H9 (cell line): ENCODE measurements around the gene IL1R2. TPM values are rescaled to one million over a fixed set of nuclear protein-coding genes. Genes with fewer than 3 reads are reported as not detected.

ENCODE experiments used
- DNase-seq: peaks from one replicate; pipeline ENCODE4 v3.0.0-alpha.2; 2017
- H2AFZ ChIP-seq: one replicate; pipeline ENCODE4 v1.6.1; 2013; ENCODE audit warnings: mild to moderate bottlenecking, low read length, control low read depth, moderate library complexity
- H2AK5ac ChIP-seq: 2 replicates; pipeline ENCODE4 v1.6.1; 2013; ENCODE audit warnings: low read length, control low read depth, mixed read lengths; ENCODE audit not compliant: insufficient read length
- H2BK120ac ChIP-seq: one replicate; pipeline ENCODE4 v1.6.1; 2013; ENCODE audit warnings: low read depth, mild to moderate bottlenecking, low read length, control low read depth, inconsistent platforms; ENCODE audit not compliant: poor library complexity, severe bottlenecking
- H2BK12ac ChIP-seq: 2 replicates; pipeline ENCODE4 v1.6.1; 2013; ENCODE audit warnings: low read length, control low read depth, mixed read lengths, low read depth; ENCODE audit not compliant: insufficient read length
- H2BK15ac ChIP-seq: 2 replicates; pipeline ENCODE4 v1.6.1; 2013; ENCODE audit warnings: low read depth, low read length, control low read depth
- H2BK20ac ChIP-seq: one replicate; pipeline ENCODE4 v1.6.1; 2013; ENCODE audit warnings: low read depth, mild to moderate bottlenecking, low read length, control low read depth, inconsistent platforms; ENCODE audit not compliant: poor library complexity, severe bottlenecking
- H2BK5ac ChIP-seq: 2 replicates; pipeline ENCODE4 v1.6.1; 2013; ENCODE audit warnings: low read length, control low read depth, mixed read lengths; ENCODE audit not compliant: insufficient read length
- H3K14ac ChIP-seq: 2 replicates; pipeline ENCODE4 v1.6.1; 2013; ENCODE audit warnings: low read length, control low read depth; ENCODE audit not compliant: insufficient read depth
- H3K18ac ChIP-seq: 2 replicates; pipeline ENCODE4 v1.6.1; 2013; ENCODE audit warnings: low read depth, mild to moderate bottlenecking, mixed read lengths, low read length, control low read depth; ENCODE audit not compliant: insufficient read length
- H3K23ac ChIP-seq: 2 replicates; pipeline ENCODE4 v1.6.1; 2013; ENCODE audit warnings: low read length, control low read depth, mixed read lengths, low read depth; ENCODE audit not compliant: insufficient read length
- H3K23me2 ChIP-seq: 2 replicates; pipeline ENCODE4 v1.6.1; 2013; ENCODE audit warnings: low read depth, mild to moderate bottlenecking, mixed read lengths, low read length, control low read depth; ENCODE audit not compliant: insufficient read length, poor library complexity, severe bottlenecking
- H3K27ac ChIP-seq: 2 replicates; pipeline ENCODE4 v1.5.1; 2013; ENCODE audit warnings: low read length, control low read depth, mixed read lengths, low read depth; ENCODE audit not compliant: insufficient read length
- H3K27me3 ChIP-seq: 2 replicates; pipeline ENCODE4 v1.6.1; 2013; ENCODE audit warnings: low read length, control low read depth, inconsistent platforms; ENCODE audit not compliant: insufficient read depth
- H3K4ac ChIP-seq: 2 replicates; pipeline ENCODE4 v1.6.1; 2013; ENCODE audit warnings: low read depth, mild to moderate bottlenecking, control low read depth, inconsistent platforms, low read length, moderate library complexity
- H3K4me1 ChIP-seq: 2 replicates; pipeline ENCODE4 v1.6.1; 2013; ENCODE audit warnings: low read length, control low read depth, inconsistent platforms; ENCODE audit not compliant: insufficient read depth
- H3K4me2 ChIP-seq: 2 replicates; pipeline ENCODE4 v1.6.1; 2013; ENCODE audit warnings: low read length, control low read depth, mixed read lengths; ENCODE audit not compliant: insufficient read length, insufficient read depth
- H3K56ac ChIP-seq: 2 replicates; pipeline ENCODE4 v1.6.1; 2013; ENCODE audit warnings: low read depth, mild to moderate bottlenecking, mixed read lengths, low read length, control low read depth; ENCODE audit not compliant: insufficient read length
- H3K79me1 ChIP-seq: 2 replicates; pipeline ENCODE4 v1.6.1; 2013; ENCODE audit warnings: low read depth, mild to moderate bottlenecking, moderate library complexity, low read length, control low read depth, inconsistent platforms; ENCODE audit not compliant: insufficient read depth, poor library complexity, severe bottlenecking
- H3K79me2 ChIP-seq: 2 replicates; pipeline ENCODE4 v1.6.1; 2013; ENCODE audit warnings: low read length, control low read depth, inconsistent platforms; ENCODE audit not compliant: insufficient read depth
- H3K9ac ChIP-seq: 2 replicates; pipeline ENCODE4 v1.6.1; 2013; ENCODE audit warnings: low read length, control low read depth, mixed read lengths; ENCODE audit not compliant: insufficient read length; ENCODE audit errors: extremely low read depth
- H3K9me3 ChIP-seq: one replicate; pipeline ENCODE4 v1.6.1; 2013; ENCODE audit warnings: low read depth, low read length, inconsistent platforms; ENCODE audit not compliant: control insufficient read depth
- H3T11ph ChIP-seq: one replicate; pipeline ENCODE4 v1.6.1; 2013; ENCODE audit warnings: mild to moderate bottlenecking, low read length, control low read depth, inconsistent platforms
- H4K20me1 ChIP-seq: one replicate; pipeline ENCODE4 v1.6.1; 2013; ENCODE audit not compliant: control insufficient read depth, insufficient read length, insufficient read depth
- H4K5ac ChIP-seq: 2 replicates; pipeline ENCODE4 v1.6.1; 2013; ENCODE audit warnings: low read depth, mild to moderate bottlenecking, mixed read lengths, low read length, control low read depth; ENCODE audit not compliant: insufficient read length
- H4K8ac ChIP-seq: replicated peaks from 2 replicates; pipeline ENCODE4 v1.6.1; 2013; ENCODE audit warnings: low read length, control low read depth, mixed read lengths, low read depth; ENCODE audit not compliant: insufficient read length
- H4K91ac ChIP-seq: 2 replicates; pipeline ENCODE4 v1.6.1; 2013; ENCODE audit warnings: low read depth, mild to moderate bottlenecking, moderate library complexity, mixed read lengths, low read length, control low read depth; ENCODE audit not compliant: insufficient read length
- H3K27ac Mint-ChIP-seq, 3 experiments: 2 replicates in 2 of 3; 3 replicates in 1 of 3; pipeline ENCODE4 v1.8.0; 2020 to 2021; ENCODE audit warnings: mixed read lengths in 3 of 3, mild to moderate bottlenecking in 1 of 3, moderate library complexity in 1 of 3
- H3K27me3 Mint-ChIP-seq: 2 replicates; pipeline ENCODE4 v1.8.0; 2021; ENCODE audit warnings: low read depth, mild to moderate bottlenecking, moderate library complexity, mixed read lengths
- H3K36me3 Mint-ChIP-seq, 3 experiments: 2 replicates in 2 of 3; 3 replicates in 1 of 3; pipeline ENCODE4 v1.8.0; 2020 to 2021; ENCODE audit warnings: low read depth in 3 of 3, mixed read lengths in 3 of 3; ENCODE audit not compliant: insufficient read depth in 1 of 3
- H3K4me1 Mint-ChIP-seq, 2 experiments: 2 replicates each; pipeline ENCODE4 v1.8.0; 2020; ENCODE audit warnings: mixed read lengths in 2 of 2
- H3K4me3 Mint-ChIP-seq, 2 experiments: 2 replicates in 1 of 2; 3 replicates in 1 of 2; pipeline ENCODE4 v1.8.0; 2020 to 2021; ENCODE audit warnings: mild to moderate bottlenecking in 2 of 2, mixed read lengths in 2 of 2, moderate library complexity in 1 of 2
- H3K9me3 Mint-ChIP-seq, 2 experiments: 2 replicates in 1 of 2; 3 replicates in 1 of 2; pipeline ENCODE4 v1.8.0; 2020; ENCODE audit warnings: mild to moderate bottlenecking in 2 of 2, mixed read lengths in 2 of 2, moderate library complexity in 1 of 2
- WGBS: extraction: QIAGEN DNeasy Blood & Tissue Kit; methylation state at CpG from one replicate; pipeline ENCODE4 v1.1.7; 2013; ENCODE audit warnings: missing lambda C conversion rate, low lambda C conversion rate, mixed read lengths; ENCODE audit not compliant: insufficient read length; ENCODE audit errors: extremely low coverage; 5-methylcytosine and 5-hydroxymethylcytosine counted together
- total RNA-seq: library from RNA; stranded (reverse); gene quantifications from 2 replicates; pipeline ENCODE4 v1.2.1, GENCODE V29; 2021
- TF ChIP-seq, protein P1 (sequence below): fragments of 200-600 bp; sonication (generic); conservative IDR thresholded peaks from 3 replicates; pipeline ENCODE4 v1.8.0; 2021; ENCODE audit warnings: antibody characterized with exemption, mild to moderate bottlenecking

Gene IL1R2
- total RNA-seq, 1 experiment from 2014 or later = not detected

DNA sequence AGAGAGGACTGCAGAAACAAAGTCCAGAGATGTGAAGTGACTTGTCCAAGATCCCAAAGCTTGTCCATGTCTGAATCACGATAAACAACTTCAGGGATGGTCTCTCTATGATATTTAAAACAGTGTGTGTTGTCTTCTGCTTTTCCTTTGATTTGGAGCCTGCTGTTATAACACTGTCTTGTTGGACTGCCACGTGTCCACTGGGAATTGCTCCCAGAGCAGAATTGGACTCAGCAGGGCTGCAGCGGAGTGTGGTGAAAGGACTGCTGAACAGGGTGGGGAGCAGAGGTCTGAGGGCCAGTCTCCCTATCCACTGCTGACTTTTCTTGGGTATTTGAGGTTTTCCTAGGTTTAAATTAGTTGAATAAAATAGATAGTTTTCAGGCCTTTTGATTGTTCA lies 68.3 kb downstream of the IL1R2 start:
- Histone ChIP-seq H3K4me1 (no peaks in the 10 kb centered on the region), H4K5ac (no peak overlapping the region), H3K79me1 (no peaks in the 10 kb centered on the region), H3K14ac (no peak overlapping the region), H3K18ac (no peak overlapping the region), H2BK15ac (no peak overlapping the region), H4K91ac (no peak overlapping the region), H3K4ac (no peak overlapping the region), H2BK120ac (no peak overlapping the region), H2AFZ (no peak overlapping the region), H2BK12ac (no peak overlapping the region), H3K27ac (no peak overlapping the region), H3K4me2 (no peak overlapping the region), H2BK5ac (no peak overlapping the region), H3K56ac (no peak overlapping the region), H4K20me1 (no peaks in the 10 kb centered on the region), H3T11ph (no peak overlapping the region), H3K23me2 (no peaks in the 10 kb centered on the region), H3K79me2 (no peaks in the 10 kb centered on the region), H3K9me3 (no peaks in the 10 kb centered on the region), H3K23ac (no peak overlapping the region), H3K27me3 (no peaks in the 10 kb centered on the region), H3K9ac (no peak overlapping the region), H2AK5ac (no peak overlapping the region), H2BK20ac (no peak overlapping the region), H4K8ac (no peak overlapping the region)
- no peaks in the 10 kb centered on the region for H3K9me3 Mint-ChIP-seq
- no peak for DNase-seq
- H3K36me3 Mint-ChIP-seq = peaks cover 0 to 3% (median 0%) of the 10 kb centered on the region in 3 experiments; a peak in 1 of 7 replicates
- H3K27ac Mint-ChIP-seq = no peak overlapping the region
- no peak overlapping the region for H3K4me3 Mint-ChIP-seq
- peaks cover 9 to 12% of the 10 kb centered on the region in 2 experiments; a peak in 3 of 4 replicates for H3K4me1 Mint-ChIP-seq
- WGBS = no CpG with 5 or more reads among the region's 3 CpGs
- peaks cover under 1% of the 10 kb centered on the region; the same call in 1 of the 2 replicates for H3K27me3 Mint-ChIP-seq
- TF ChIP-seq, protein P1, sequence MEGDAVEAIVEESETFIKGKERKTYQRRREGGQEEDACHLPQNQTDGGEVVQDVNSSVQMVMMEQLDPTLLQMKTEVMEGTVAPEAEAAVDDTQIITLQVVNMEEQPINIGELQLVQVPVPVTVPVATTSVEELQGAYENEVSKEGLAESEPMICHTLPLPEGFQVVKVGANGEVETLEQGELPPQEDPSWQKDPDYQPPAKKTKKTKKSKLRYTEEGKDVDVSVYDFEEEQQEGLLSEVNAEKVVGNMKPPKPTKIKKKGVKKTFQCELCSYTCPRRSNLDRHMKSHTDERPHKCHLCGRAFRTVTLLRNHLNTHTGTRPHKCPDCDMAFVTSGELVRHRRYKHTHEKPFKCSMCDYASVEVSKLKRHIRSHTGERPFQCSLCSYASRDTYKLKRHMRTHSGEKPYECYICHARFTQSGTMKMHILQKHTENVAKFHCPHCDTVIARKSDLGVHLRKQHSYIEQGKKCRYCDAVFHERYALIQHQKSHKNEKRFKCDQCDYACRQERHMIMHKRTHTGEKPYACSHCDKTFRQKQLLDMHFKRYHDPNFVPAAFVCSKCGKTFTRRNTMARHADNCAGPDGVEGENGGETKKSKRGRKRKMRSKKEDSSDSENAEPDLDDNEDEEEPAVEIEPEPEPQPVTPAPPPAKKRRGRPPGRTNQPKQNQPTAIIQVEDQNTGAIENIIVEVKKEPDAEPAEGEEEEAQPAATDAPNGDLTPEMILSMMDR = no peak
